ENCODE results near the gene IMMT. TPM values are rescaled to one million over a fixed set of nuclear protein-coding genes. Genes with fewer than 3 reads are reported as not detected.

IMMT gene
- polyA plus RNA-seq, 1 donor from 2014 or later, result 45.9 TPM

DNA sequence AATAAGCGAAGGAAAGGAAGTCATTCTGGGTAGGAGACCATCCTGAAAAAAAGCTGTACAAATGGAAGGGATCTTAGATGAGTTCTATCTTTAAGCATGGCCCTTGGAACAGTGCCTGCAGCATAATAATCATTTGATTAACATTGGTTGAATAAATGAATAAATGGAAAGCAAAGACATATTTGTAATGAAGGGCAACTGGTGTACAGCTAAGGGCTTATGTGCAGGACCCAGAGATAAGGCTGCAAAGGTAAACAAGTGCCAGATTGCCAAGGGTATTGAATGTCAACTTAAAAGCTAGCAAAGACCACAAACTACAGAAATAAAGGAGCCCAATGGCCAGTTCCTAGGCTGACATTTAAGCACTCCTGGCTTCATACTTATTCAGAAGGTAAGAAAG is 19.4 kb downstream of the IMMT start:
- Histone ChIP-seq H3K36me3 (ENCODE audit: insufficient read depth, low read length) (peaks cover 4% of the 10 kb centered on the region), H4K20me1 (ENCODE audit: insufficient read depth) (no peaks in the 10 kb centered on the region), H3K9ac (ENCODE audit: low read length) (no peak overlapping the region), H3K4me2 (ENCODE audit: low read length) (no peak overlapping the region), H3K4me3 (ENCODE audit: low read length) (no peak overlapping the region), H3K79me2 (replicated peaks; ENCODE audit: insufficient read depth, low read length) (peaks cover 1% of the 10 kb centered on the region), H3F3A (ENCODE audit: insufficient read depth, low read length, poor library complexity, severe bottlenecking) (no peaks in the 10 kb centered on the region), H3K9me2 (ENCODE audit: insufficient read depth, low read length) (no peaks in the 10 kb centered on the region), H2AFZ (ENCODE audit: low read depth, low read length) (no peak overlapping the region), H3K9me3 (ENCODE audit: low read length) (no peaks in the 10 kb centered on the region), H3K27me3 (ENCODE audit: insufficient read depth, low read depth, low read length) (no peaks in the 10 kb centered on the region), H3K27ac (ENCODE audit: low read length) (no peak overlapping the region)
- TF ChIP-seq, protein P1, sequence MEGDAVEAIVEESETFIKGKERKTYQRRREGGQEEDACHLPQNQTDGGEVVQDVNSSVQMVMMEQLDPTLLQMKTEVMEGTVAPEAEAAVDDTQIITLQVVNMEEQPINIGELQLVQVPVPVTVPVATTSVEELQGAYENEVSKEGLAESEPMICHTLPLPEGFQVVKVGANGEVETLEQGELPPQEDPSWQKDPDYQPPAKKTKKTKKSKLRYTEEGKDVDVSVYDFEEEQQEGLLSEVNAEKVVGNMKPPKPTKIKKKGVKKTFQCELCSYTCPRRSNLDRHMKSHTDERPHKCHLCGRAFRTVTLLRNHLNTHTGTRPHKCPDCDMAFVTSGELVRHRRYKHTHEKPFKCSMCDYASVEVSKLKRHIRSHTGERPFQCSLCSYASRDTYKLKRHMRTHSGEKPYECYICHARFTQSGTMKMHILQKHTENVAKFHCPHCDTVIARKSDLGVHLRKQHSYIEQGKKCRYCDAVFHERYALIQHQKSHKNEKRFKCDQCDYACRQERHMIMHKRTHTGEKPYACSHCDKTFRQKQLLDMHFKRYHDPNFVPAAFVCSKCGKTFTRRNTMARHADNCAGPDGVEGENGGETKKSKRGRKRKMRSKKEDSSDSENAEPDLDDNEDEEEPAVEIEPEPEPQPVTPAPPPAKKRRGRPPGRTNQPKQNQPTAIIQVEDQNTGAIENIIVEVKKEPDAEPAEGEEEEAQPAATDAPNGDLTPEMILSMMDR (IDR thresholded peaks at IDR 0.05; ENCODE audit: poor library complexity, severe bottlenecking), result no peak
- TF ChIP-seq EP300 (conservative IDR thresholded peaks at IDR 0.05; ENCODE audit: poor library complexity, severe bottlenecking), result no peak
- TF ChIP-seq, protein P2, sequence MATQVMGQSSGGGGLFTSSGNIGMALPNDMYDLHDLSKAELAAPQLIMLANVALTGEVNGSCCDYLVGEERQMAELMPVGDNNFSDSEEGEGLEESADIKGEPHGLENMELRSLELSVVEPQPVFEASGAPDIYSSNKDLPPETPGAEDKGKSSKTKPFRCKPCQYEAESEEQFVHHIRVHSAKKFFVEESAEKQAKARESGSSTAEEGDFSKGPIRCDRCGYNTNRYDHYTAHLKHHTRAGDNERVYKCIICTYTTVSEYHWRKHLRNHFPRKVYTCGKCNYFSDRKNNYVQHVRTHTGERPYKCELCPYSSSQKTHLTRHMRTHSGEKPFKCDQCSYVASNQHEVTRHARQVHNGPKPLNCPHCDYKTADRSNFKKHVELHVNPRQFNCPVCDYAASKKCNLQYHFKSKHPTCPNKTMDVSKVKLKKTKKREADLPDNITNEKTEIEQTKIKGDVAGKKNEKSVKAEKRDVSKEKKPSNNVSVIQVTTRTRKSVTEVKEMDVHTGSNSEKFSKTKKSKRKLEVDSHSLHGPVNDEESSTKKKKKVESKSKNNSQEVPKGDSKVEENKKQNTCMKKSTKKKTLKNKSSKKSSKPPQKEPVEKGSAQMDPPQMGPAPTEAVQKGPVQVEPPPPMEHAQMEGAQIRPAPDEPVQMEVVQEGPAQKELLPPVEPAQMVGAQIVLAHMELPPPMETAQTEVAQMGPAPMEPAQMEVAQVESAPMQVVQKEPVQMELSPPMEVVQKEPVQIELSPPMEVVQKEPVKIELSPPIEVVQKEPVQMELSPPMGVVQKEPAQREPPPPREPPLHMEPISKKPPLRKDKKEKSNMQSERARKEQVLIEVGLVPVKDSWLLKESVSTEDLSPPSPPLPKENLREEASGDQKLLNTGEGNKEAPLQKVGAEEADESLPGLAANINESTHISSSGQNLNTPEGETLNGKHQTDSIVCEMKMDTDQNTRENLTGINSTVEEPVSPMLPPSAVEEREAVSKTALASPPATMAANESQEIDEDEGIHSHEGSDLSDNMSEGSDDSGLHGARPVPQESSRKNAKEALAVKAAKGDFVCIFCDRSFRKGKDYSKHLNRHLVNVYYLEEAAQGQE (IDR thresholded peaks at IDR 0.05; ENCODE audit: borderline replicate concordance), result no peak
- no peak for TF ChIP-seq MXI1 (conservative IDR thresholded peaks at IDR 0.05; ENCODE audit: poor library complexity, severe bottlenecking)
- TF ChIP-seq EZH2 (IDR thresholded peaks at IDR 0.05; ENCODE audit: borderline replicate concordance, insufficient read depth, low read length, poor library complexity, severe bottlenecking), result no peak
- TF ChIP-seq SMC3 (conservative IDR thresholded peaks at IDR 0.05; ENCODE audit: poor library complexity), result no peak
- TF ChIP-seq TAF1 (IDR thresholded peaks at IDR 0.05; ENCODE audit: low read depth), result no peak
- TF ChIP-seq RAD21 (conservative IDR thresholded peaks at IDR 0.05), result no peak

DNA sequence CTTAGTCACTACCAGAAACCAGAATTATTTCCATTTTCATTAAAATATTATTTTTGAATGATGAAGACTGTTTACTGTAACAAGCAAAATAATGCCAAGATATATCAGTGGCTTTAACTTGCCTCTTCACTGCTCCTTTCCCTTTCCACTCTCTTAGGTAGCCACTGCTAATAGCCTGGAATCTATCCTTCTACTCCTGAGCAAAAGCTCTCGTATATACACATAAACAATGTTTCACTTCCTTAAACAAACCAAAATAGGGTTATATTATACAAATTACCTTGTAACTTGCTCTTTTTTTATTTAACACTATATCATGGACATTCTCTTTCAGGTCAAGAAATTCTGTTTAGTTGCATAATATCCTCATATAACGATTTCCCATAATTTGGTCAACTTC is 20.8 kb downstream of the IMMT start:
- Histone ChIP-seq H3K9ac (ENCODE audit: low read length) (no peak overlapping the region), H3K27me3 (ENCODE audit: insufficient read depth, low read depth, low read length) (no peaks in the 10 kb centered on the region), H3K36me3 (ENCODE audit: insufficient read depth, low read length) (peaks cover 4% of the 10 kb centered on the region), H4K20me1 (ENCODE audit: insufficient read depth) (no peaks in the 10 kb centered on the region), H3K27ac (ENCODE audit: low read length) (no peak overlapping the region), H3K9me2 (ENCODE audit: insufficient read depth, low read length) (no peaks in the 10 kb centered on the region), H2AFZ (ENCODE audit: low read depth, low read length) (no peak overlapping the region), H3K9me3 (ENCODE audit: low read length) (no peaks in the 10 kb centered on the region), H3K4me2 (ENCODE audit: low read length) (no peak overlapping the region), H3F3A (ENCODE audit: insufficient read depth, low read length, poor library complexity, severe bottlenecking) (no peaks in the 10 kb centered on the region), H3K79me2 (replicated peaks; ENCODE audit: insufficient read depth, low read length) (no peaks in the 10 kb centered on the region), H3K4me3 (ENCODE audit: low read length) (no peak overlapping the region)
- TF ChIP-seq EP300 (conservative IDR thresholded peaks at IDR 0.05; ENCODE audit: poor library complexity, severe bottlenecking), result no peak

DNA sequence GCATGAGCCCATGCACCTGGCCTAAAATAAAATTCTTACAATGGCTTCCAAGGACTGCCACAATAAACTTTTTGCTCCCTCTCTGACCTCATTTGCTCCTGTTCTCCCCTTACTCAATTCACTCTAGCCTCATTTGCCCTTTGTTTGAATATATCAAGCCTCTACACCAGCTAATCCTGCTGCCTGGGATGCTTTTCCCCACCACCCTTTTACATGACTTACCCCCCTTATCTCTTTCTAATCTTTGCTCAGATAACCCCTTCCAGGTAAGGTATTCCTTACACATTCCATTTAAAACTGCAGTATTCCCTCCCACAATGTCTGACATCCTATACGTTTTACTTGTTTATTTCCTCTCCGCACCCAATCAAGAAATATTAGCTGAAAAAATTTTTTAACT is 22.7 kb downstream of the IMMT start:
- no peaks in the 10 kb centered on the region for H3K27me3 ChIP-seq (ENCODE audit: insufficient read depth, low read depth, low read length)
- no peaks in the 10 kb centered on the region for H3F3A ChIP-seq (ENCODE audit: insufficient read depth, low read length, poor library complexity, severe bottlenecking)
- no peak overlapping the region for H3K4me2 ChIP-seq (ENCODE audit: low read length)
- no peak overlapping the region for H3K27ac ChIP-seq (ENCODE audit: low read length)
- no peaks in the 10 kb centered on the region for H3K79me2 ChIP-seq (replicated peaks; ENCODE audit: insufficient read depth, low read length)
- H3K9ac ChIP-seq (ENCODE audit: low read length), result no peak overlapping the region
- H3K36me3 ChIP-seq (ENCODE audit: insufficient read depth, low read length), result peaks cover 4% of the 10 kb centered on the region
- TF ChIP-seq, protein P1 (IDR thresholded peaks at IDR 0.05; ENCODE audit: poor library complexity, severe bottlenecking), result no peak
- TF ChIP-seq, protein P2 (IDR thresholded peaks at IDR 0.05; ENCODE audit: borderline replicate concordance), result no peak
- TF ChIP-seq RAD21 (conservative IDR thresholded peaks at IDR 0.05) (no peak), TAF1 (IDR thresholded peaks at IDR 0.05; ENCODE audit: low read depth) (no peak), MXI1 (conservative IDR thresholded peaks at IDR 0.05; ENCODE audit: poor library complexity, severe bottlenecking) (no peak), SMC3 (conservative IDR thresholded peaks at IDR 0.05; ENCODE audit: poor library complexity) (no peak), EZH2 (IDR thresholded peaks at IDR 0.05; ENCODE audit: borderline replicate concordance, insufficient read depth, low read length, poor library complexity, severe bottlenecking) (no peak), POLR2AphosphoS5 (IDR thresholded peaks at IDR 0.05) (no peak), EP300 (conservative IDR thresholded peaks at IDR 0.05; ENCODE audit: poor library complexity, severe bottlenecking) (no peak)
- no peaks in the 10 kb centered on the region for H4K20me1 ChIP-seq (ENCODE audit: insufficient read depth)
- no peaks in the 10 kb centered on the region for H3K9me3 ChIP-seq (ENCODE audit: low read length)
- H3K4me3 ChIP-seq (ENCODE audit: low read length), result no peak overlapping the region
- H3K9me2 ChIP-seq (ENCODE audit: insufficient read depth, low read length), result no peaks in the 10 kb centered on the region
- H2AFZ ChIP-seq (ENCODE audit: low read depth, low read length), result no peak overlapping the region

Measured in neural cell (in vitro differentiated cells).